NB4 (cell line): ENCODE results near the gene ARHGEF16.

ENCODE experiments used
- CTCF ChIP-seq: IDR thresholded peaks from one replicate; pipeline ENCODE4 v1.5.1; 2012; ENCODE audit warnings: low read depth, low read length
- MAX ChIP-seq: IDR thresholded peaks from 2 replicates; pipeline ENCODE4 v1.6.1; 2011; ENCODE audit warnings: low read depth, low read length
- POLR2A ChIP-seq: IDR thresholded peaks from 2 replicates; pipeline ENCODE4 v1.6.1; 2011; ENCODE audit warnings: mild to moderate bottlenecking; ENCODE audit not compliant: insufficient read length; ENCODE audit errors: extremely low read depth

DNA sequence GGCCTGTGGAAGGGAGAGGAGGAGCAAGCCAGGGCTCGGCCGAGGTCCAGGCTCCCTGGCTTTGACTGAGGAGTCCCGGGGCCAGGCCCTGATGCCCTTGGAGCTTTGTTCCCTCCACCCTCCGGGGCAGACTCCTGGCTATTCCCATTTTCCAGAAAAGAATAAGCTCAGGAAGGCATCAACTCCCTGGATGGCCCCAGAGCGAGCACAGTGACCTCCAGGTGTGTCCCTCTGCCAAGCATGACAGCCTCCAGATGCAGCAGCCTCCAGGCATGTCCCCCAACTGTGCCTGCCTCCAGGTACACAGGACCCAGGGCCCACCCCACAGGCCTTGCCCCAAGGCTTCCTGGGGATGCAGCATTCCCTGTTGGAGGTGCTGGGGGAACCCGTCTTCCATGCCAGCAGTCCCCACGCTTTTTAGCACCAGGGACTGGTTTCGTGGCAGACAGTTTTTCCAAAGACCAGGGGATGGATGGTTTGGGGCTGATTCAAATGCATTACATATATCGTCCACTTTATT lies 15.7 kb upstream of the ARHGEF16 start:
- no peak for TF ChIP-seq POLR2A
- no peak for TF ChIP-seq CTCF
- no peak for TF ChIP-seq MAX
